GM19238 (cell line): ENCODE results near the gene SRI.
"Not testable (repeated sequence)": the region's sequence is repeated elsewhere in the genome, so short reads cannot be mapped to it uniquely, and the experiment has no call there.

Experiments used
- DNase-seq: peaks from one replicate; pipeline ENCODE4 v3.0.0; 2011; ENCODE audit warnings: low spot score; ENCODE audit not compliant: insufficient read length

Gene SRI

DNA sequence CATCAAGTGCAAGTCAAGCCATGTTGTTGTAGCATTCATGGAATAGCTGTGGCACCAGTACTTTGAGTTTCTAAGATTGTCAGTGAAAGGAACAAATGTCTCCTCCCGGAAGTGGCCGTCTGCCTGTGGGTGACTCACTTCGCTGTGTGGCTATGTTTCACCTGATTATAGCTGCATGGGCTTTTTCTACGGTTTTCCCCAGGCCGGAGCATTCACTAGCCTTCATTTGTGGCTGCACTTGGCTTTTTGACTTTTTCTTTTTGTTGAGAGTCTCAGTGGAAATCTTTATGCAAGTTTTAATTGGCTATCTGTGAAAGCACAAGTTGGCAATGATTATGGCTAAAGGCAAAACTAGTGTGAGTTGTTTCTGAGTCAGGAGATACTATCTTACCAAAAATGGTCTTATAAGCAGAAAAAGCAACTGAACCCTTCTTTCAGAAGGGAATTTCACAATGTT is 35.0 kb downstream of the SRI start:
- no peak for DNase-seq

DNA sequence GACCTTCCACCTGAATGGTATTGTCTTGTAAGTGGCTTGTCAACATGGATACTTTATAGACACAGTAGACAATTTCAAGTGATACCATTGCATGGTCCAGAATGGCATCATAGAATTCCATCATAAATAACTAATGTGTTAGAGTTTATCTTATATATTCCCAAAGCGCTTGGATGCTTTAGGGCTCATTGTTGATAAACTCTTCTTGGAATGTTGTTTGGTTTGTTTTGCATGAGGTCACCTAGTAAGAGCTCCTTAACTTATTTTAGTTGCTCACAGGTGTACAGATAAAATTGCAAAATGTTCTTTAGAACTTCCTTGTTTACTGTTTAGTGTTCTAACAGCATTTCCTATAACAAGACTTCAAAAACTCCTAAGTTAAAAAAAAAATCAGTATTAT is 36.8 kb downstream of the SRI start:
- DNase-seq, result no peak

DNA sequence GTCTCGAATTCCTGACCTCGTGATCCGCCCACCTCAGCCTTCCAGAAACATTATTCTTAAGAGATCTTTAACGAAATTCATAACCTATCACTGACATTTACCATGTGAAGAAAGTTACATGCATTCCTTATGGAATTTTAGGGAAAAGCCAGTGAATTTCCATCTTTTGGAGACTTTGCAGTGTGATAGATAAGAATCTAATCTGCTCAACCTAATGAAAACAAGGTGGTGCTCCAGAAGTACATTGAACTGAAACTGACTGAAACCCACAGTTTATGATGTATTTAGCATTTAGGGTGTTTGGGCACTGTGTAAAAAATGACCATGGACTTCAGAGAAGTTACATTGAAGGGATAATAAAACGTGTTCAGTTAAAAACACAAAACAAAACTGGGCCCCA is 43.6 kb downstream of the SRI start:
- DNase-seq, result no peak

DNA sequence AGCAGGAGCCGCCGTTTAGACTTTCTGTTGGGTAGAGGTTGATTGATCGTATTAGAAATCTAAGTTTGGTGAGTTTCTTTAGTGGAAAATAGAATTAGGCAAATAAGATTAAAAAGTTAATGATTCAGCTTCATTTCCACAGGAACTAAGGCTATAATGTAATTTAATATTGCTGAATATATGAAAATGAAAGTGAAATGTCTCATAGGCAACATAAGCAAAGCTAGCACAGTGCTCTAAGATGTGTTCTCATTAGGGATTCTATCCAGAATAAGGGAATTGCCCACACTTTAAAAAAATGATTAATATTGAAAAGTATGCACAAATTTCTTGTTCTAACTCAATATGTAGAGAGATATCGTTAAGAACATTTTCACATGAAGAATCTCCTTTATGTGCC is 47.0 kb downstream of the SRI start:
- DNase-seq, result no peak

DNA sequence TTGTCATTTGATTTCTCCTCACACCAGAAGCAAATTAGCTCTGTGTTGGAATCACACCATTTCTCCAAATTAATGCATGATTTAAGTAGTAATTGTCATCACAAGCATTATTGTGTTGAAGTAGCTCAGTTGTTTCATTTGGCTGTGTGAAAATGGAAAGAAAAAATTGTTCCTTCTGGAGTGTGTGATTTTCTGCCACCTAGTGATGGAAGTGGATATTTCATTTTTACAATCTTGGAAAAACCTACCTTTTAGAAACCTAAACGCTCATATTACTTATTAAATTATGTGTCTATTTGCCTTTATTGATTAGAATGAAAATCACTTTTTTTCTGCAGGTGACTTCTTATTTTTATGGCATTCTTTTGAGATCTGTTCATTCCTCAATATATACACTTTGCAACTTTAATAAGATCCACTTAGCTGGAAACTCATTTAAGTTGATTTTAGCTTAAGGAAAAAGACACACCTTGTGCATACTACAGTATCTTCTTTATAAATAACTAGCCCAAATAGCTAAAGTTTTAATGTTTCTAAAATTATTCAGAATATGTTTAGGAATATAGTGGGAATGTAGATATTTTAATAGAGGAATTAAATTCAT is 50.0 kb downstream of the SRI start:
- no peak for DNase-seq

DNA sequence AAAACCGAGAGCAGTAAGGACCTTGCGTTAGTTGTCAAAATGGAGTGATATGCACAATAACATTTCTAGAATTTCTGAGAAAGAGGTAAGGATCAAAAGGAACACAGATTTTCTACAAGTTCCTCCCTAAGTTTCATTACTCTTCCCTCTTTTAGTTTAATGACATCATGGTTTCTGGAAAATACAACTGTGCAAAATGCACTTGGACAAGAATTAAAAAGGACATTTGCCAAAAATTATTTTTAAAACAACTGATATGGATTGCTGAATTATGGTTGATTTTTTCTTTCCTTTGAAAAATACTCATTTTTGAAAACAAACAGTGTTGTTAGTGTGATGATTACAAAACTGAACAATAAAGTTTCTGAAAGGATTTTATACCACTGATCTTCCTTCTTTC is 52.1 kb downstream of the SRI start:
- DNase-seq, result no peak

DNA sequence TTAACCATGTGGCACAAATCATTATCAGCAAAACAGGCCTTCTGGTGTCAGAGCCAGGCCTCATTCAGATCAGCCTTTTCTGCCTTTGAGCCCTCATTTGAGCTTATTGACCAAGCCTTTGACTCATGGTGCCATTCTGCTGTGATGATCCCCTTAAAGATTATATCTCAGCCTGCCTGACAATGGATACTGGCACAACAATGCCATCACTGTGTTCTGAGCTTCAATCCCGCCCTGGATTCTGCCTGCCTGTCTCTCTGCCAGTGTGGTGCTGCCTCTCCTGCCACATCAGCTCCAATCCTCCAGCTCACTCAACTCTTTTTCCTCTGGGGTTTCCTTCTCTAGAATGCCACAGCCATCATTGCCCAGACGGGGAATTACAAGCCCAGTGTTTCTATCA is 52.6 kb downstream of the SRI start:
- no peak for DNase-seq

DNA sequence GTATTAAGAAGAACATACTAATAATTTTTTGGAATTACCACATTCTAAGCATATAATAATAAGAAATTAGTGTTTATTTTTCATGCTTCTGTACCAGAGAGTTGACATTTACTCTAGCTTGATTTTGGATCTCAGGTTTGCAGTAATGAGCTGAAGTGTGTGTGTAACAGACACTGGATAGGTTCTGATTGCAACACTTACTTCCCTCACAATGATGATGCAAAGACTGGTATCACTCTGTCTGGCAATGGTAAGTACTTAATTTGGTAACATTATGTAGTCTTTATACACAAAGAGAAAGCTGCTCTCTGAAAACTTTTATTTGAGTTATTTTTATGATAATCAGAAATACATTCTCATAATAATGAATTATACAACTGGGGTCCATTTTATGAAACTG is 54.1 kb downstream of the SRI start:
- no peak for DNase-seq

DNA sequence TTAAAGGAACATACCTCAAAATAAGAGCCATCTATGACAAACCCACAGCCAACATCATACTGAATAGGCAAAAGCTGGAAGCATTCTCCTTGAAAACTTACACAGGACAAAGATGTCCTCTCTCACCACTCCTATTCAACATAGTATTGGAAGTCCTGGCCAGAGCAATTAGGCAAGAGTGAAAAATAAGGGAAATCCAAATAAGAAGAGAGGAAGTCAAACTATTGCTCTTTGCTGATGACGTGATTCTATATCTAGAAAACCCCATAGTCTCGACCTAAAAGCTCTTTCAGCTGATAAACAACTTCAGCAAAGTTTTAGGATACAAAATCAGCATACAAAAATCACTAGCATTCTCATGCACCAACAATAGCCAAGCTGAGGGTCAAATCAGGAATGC is 60.1 kb downstream of the SRI start:
- not testable (repeated sequence) for DNase-seq

DNA sequence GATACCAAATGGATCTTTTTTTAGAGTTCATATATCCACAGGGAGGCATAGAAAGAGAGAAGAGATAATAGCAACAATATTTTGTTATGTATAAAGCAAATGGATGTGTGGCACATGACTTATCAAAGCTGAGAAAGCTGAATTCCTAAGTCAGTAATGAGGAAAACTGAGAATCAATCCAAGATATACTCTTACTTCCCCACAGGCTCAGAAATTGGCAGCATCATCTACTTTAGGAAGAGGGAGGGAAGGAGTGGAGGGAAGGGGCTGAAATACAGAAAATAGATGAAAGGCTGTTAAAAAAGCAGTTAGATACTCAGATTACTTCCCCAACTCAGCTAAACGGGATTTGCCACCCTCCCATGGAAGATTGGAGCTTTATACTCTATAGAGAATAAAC is 63.5 kb downstream of the SRI start:
- DNase-seq, result no peak

DNA sequence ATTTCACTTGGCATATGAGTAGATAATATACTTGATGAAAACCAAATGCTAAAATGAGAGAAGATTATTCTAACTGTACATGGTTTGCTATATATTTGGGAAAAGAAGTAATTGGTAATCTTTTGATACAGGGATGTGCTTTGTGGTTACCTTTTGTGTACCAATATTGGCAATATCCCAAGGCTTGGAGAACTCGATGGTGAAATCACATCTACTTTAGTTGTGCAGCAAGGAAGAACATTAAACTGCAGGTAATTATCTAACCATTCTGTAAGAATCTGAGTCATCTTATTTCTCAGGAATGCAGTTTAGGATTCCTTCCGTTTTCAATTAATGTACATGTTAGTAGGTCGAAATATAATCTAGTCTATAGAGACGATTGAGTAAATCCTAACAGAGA is 64.1 kb downstream of the SRI start:
- no peak for DNase-seq
